K562 (cell line): ENCODE results near the gene STC2. TPM values are rescaled to one million over a fixed set of nuclear protein-coding genes. Genes with fewer than 3 reads are reported as not detected.
A peak's percentile ranks its signal among the peaks of the same experiment; 100 is the strongest.

Source experiments
- CTCF ChIP-seq, 3 experiments: IDR thresholded peaks in 2 of 3; conservative IDR thresholded peaks in 1 of 3; 2 replicates each; pipeline ENCODE4 v1.5.1; 2011 to 2012; ENCODE audit warnings: low read length in 3 of 3, mild to moderate bottlenecking in 3 of 3, control low read depth in 2 of 3, improper control_type of control experiment in 1 of 3, inconsistent platforms in 1 of 3, low read depth in 1 of 3, mixed read lengths in 1 of 3, moderate library complexity in 1 of 3; ENCODE audit not compliant: insufficient read depth in 2 of 3
- GATA2 ChIP-seq: sonication (generic); formaldehyde crosslinking; IDR thresholded peaks from 2 replicates; pipeline ENCODE4 v1.4.0; 2020; ENCODE audit warnings: mild to moderate bottlenecking, missing genetic modification reagents
- MBD2 ChIP-seq: sonication (generic); IDR thresholded peaks from 2 replicates; pipeline ENCODE4 v1.6.1; 2016; ENCODE audit warnings: low read depth, borderline replicate concordance
- POLR2G ChIP-seq: fragments of 200-400 bp; formaldehyde crosslinking; IDR thresholded peaks from 2 replicates; pipeline ENCODE4 v1.6.1; 2017; ENCODE audit warnings: low read depth, mild to moderate bottlenecking, antibody characterized with exemption, low read length, moderate library complexity
- ZNF175 ChIP-seq: fragments of 200-800 bp; sonication (Bioruptor generic); IDR thresholded peaks from 2 replicates; pipeline ENCODE4 v1.6.1; 2016; ENCODE audit warnings: low read depth, mild to moderate bottlenecking, missing genetic modification characterization, missing compliant biosample characterization
- ZNF398 ChIP-seq: fragments of 250-450 bp; sonication (Bioruptor Pico); IDR thresholded peaks from 2 replicates; pipeline ENCODE4 v1.8.0; 2021; ENCODE audit warnings: moderate library complexity, mild to moderate bottlenecking, inconsistent platforms
- polyA plus RNA-seq, 8 experiments: library from polyadenylated mRNA; depleted of rRNA in 4 of 8; stranded (reverse) in 5 of 8; unstranded in 3 of 8; fragments of >200 nt; fragmentation: Nextera tagmentation in 2 of 8; fragmentation: Illumina TruSeq in 1 of 8; extraction: Ambion mirVana in 2 of 8; extraction: Trizol in 1 of 8; gene quantifications; 2 replicates each; pipeline versions ENCODE4 v1.2.1 to v1.2.3, GENCODE V29; 2011 to 2014; ENCODE audit warnings: inconsistent platforms in 1 of 8, missing spikeins in 1 of 8
- total RNA-seq, 7 experiments: library from RNA; depleted of rRNA in 6 of 7; stranded (reverse); fragments of >200 nt in 6 of 7; fragmentation: Illumina TruSeq in 2 of 7; extraction: Trizol in 2 of 7; gene quantifications; 2 replicates each; pipeline versions ENCODE4 v1.2.1 to v1.2.3, GENCODE V29; 2011 to 2021; ENCODE audit warnings: low replicate concordance in 1 of 7
- TF ChIP-seq, protein P1 (sequence below): fragments of 250-450 bp; sonication (Bioruptor Pico); IDR thresholded peaks from 2 replicates; pipeline ENCODE4 v1.4.0; 2020
- TF ChIP-seq, protein P2 (sequence below): sonication (generic); formaldehyde crosslinking; IDR thresholded peaks from 2 replicates; pipeline ENCODE4 v1.8.0; 2023; ENCODE audit warnings: missing genetic modification reagents, mild to moderate bottlenecking, borderline replicate concordance

Gene STC2
- total and polyA plus RNA-seq, 9 of the 15 experiments (the other 6 are each of a cell fraction or from before 2014, with no cell fraction given), result 0.62 to 31.7 (median 7.4) TPM

GRCh38 chr5:173324115-173325001 is 3.9 kb downstream of the STC2 start (continued):
- peak; percentile 58 for TF ChIP-seq POLR2G
- TF ChIP-seq GATA2 (CRISPR knock-in tag), result peak; percentile 62
- TF ChIP-seq MBD2, result peak; percentile 42; the same call in 1 of the 2 replicates
- TF ChIP-seq, protein P1, sequence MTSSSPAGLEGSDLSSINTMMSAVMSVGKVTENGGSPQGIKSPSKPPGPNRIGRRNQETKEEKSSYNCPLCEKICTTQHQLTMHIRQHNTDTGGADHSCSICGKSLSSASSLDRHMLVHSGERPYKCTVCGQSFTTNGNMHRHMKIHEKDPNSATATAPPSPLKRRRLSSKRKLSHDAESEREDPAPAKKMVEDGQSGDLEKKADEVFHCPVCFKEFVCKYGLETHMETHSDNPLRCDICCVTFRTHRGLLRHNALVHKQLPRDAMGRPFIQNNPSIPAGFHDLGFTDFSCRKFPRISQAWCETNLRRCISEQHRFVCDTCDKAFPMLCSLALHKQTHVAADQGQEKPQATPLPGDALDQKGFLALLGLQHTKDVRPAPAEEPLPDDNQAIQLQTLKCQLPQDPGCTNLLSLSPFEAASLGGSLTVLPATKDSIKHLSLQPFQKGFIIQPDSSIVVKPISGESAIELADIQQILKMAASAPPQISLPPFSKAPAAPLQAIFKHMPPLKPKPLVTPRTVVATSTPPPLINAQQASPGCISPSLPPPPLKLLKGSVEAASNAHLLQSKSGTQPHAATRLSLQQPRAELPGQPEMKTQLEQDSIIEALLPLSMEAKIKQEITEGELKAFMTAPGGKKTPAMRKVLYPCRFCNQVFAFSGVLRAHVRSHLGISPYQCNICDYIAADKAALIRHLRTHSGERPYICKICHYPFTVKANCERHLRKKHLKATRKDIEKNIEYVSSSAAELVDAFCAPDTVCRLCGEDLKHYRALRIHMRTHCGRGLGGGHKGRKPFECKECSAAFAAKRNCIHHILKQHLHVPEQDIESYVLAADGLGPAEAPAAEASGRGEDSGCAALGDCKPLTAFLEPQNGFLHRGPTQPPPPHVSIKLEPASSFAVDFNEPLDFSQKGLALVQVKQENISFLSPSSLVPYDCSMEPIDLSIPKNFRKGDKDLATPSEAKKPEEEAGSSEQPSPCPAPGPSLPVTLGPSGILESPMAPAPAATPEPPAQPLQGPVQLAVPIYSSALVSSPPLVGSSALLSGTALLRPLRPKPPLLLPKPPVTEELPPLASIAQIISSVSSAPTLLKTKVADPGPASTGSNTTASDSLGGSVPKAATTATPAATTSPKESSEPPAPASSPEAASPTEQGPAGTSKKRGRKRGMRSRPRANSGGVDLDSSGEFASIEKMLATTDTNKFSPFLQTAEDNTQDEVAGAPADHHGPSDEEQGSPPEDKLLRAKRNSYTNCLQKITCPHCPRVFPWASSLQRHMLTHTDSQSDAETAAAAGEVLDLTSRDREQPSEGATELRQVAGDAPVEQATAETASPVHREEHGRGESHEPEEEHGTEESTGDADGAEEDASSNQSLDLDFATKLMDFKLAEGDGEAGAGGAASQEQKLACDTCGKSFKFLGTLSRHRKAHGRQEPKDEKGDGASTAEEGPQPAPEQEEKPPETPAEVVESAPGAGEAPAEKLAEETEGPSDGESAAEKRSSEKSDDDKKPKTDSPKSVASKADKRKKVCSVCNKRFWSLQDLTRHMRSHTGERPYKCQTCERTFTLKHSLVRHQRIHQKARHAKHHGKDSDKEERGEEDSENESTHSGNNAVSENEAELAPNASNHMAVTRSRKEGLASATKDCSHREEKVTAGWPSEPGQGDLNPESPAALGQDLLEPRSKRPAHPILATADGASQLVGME (CRISPR knock-in tag), result 0 out of 2 replicates have a peak, but pooled peaks have one; percentile 43
- no peak for TF ChIP-seq CTCF (IDR thresholded peaks at IDR 0.05 in 2 of 3, conservative IDR thresholded peaks at IDR 0.05 in 1 of 3; ENCODE audit: insufficient read depth in 2 of 3, low read depth in 1 of 3, low read length in 3 of 3)
- peak; percentile 73; the same call in 1 of the 2 replicates for TF ChIP-seq ZNF175 (CRISPR knock-in tag)
- TF ChIP-seq, protein P2, sequence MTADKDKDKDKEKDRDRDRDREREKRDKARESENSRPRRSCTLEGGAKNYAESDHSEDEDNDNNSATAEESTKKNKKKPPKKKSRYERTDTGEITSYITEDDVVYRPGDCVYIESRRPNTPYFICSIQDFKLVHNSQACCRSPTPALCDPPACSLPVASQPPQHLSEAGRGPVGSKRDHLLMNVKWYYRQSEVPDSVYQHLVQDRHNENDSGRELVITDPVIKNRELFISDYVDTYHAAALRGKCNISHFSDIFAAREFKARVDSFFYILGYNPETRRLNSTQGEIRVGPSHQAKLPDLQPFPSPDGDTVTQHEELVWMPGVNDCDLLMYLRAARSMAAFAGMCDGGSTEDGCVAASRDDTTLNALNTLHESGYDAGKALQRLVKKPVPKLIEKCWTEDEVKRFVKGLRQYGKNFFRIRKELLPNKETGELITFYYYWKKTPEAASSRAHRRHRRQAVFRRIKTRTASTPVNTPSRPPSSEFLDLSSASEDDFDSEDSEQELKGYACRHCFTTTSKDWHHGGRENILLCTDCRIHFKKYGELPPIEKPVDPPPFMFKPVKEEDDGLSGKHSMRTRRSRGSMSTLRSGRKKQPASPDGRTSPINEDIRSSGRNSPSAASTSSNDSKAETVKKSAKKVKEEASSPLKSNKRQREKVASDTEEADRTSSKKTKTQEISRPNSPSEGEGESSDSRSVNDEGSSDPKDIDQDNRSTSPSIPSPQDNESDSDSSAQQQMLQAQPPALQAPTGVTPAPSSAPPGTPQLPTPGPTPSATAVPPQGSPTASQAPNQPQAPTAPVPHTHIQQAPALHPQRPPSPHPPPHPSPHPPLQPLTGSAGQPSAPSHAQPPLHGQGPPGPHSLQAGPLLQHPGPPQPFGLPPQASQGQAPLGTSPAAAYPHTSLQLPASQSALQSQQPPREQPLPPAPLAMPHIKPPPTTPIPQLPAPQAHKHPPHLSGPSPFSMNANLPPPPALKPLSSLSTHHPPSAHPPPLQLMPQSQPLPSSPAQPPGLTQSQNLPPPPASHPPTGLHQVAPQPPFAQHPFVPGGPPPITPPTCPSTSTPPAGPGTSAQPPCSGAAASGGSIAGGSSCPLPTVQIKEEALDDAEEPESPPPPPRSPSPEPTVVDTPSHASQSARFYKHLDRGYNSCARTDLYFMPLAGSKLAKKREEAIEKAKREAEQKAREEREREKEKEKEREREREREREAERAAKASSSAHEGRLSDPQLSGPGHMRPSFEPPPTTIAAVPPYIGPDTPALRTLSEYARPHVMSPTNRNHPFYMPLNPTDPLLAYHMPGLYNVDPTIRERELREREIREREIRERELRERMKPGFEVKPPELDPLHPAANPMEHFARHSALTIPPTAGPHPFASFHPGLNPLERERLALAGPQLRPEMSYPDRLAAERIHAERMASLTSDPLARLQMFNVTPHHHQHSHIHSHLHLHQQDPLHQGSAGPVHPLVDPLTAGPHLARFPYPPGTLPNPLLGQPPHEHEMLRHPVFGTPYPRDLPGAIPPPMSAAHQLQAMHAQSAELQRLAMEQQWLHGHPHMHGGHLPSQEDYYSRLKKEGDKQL (CRISPR knock-in tag), result no peak
- TF ChIP-seq ZNF398, result no peak
